ENCODE data around the gene CPVL. TPM values are rescaled to one million over a fixed set of nuclear protein-coding genes. Genes with fewer than 3 reads are reported as not detected.

CPVL gene
- total RNA-seq, 1 experiment from 2014 or later = 46.1 TPM

DNA sequence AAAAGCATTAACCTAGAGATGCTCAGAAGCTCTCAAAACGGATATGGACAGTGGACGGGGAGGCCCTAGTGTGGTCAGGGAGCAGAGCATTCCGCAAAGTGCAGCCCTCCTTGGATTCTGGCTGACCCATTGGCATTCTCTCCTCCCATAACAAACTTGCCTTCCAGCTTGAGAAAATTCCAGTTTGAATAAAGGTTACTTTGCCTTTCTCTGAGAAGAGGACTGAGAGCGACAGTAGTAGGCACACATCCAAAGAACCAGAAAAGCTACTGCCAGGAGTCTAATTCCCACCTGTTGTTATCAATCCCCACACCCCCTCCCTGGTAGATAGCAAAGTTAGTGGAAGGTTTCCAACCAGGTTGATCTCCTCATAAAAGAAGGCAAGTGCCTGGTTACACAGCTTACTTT is 103.5 kb downstream of the CPVL start:
- Histone ChIP-seq H3K27me3 (ENCODE audit: control insufficient read depth, insufficient read depth, low read length) (no peaks in the 10 kb centered on the region), H3K4me3 (ENCODE audit: insufficient read depth, low read depth, low read length) (no peak overlapping the region), H3K36me3 (replicated peaks; ENCODE audit: control insufficient read depth, insufficient read depth, low read length) (no peaks in the 10 kb centered on the region)
- DNase-seq = no peak

DNA sequence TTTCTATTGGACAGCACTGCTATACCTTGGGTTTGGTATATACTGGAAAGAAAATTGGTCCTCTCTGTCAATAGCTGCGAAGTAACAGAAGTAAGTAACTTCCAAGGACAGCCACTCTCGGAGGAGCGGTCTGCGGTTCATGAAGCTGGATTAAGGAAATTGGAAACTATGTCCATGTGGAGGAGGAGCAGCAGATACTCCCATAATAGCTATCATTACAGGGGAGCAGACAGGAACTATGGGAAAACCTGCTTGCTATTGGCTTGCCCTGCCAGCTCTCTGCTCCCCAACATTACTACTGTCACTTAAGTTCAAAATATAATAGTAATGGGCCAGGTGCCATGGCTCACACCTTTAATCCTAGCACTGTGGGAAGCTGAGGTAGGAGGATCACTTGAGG is 104.3 kb downstream of the CPVL start:
- Histone ChIP-seq H3K4me3 (ENCODE audit: insufficient read depth, low read depth, low read length) (no peak overlapping the region), H3K27me3 (ENCODE audit: control insufficient read depth, insufficient read depth, low read length) (no peaks in the 10 kb centered on the region), H3K36me3 (replicated peaks; ENCODE audit: control insufficient read depth, insufficient read depth, low read length) (no peaks in the 10 kb centered on the region)
- no peak for DNase-seq

DNA sequence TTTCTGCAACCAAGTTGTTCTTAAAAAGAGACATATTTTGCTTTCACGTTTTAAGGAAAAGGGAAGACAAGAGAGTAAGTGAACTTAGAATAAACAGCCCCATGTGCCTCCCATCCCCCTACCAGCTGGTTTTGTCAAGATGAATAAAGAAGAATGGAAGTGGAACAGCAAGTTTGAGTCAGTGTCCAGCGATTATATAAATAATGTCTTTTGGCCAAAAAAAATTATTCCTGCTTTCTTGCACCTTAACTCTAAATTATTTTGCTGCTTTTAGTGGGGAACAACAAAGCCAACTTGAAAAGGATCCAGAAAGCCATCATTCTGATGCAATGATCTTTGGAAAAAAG is 105.8 kb downstream of the CPVL start:
- DNase-seq = no peak

DNA sequence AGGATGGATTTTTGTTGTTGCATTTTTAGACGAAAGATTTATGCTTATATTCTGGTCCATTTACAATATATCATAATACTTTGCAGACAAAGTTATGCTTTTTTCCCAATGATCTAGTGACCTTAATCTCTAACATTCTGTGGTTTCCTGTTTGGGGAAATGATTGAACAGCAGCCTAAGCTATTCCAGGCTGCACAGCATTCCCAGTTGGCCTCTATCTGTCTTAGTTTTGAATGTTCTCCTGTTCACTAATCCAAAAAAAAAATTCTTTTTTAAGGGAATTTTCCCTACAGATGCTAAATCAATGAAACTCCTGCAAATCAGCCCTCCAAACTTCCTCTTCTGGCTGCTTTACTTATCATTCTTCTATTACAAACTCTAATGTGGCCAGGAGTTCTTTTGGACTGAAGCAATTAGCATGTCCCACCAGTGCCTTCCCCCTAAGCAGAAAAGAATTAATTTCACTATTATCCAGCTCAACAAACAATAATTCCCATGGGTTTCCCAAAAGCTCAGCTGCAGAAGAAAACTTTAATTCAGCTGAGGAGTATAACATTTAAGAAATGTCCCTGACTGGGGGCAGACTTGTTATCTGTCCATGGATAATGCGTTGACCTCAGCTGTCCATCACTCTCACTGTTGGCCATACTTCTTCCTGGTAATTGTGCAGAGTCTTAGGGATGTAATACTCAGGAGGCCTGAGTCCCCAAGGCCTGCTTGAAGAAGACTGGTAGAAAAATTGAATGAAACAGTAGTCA is 106.3 kb downstream of the CPVL start:
- Histone ChIP-seq H3K36me3 (replicated peaks; ENCODE audit: control insufficient read depth, insufficient read depth, low read length) (no peaks in the 10 kb centered on the region), H3K27me3 (ENCODE audit: control insufficient read depth, insufficient read depth, low read length) (no peaks in the 10 kb centered on the region), H3K4me3 (ENCODE audit: insufficient read depth, low read depth, low read length) (no peak overlapping the region)
- no peak for DNase-seq

More for the DNA sequence above, 105.8 kb downstream of the CPVL start:
- no peaks in the 10 kb centered on the region for H3K36me3 ChIP-seq (replicated peaks; ENCODE audit: control insufficient read depth, insufficient read depth, low read length)
- no peaks in the 10 kb centered on the region for H3K27me3 ChIP-seq (ENCODE audit: control insufficient read depth, insufficient read depth, low read length)
- no peak overlapping the region for H3K4me3 ChIP-seq (ENCODE audit: insufficient read depth, low read depth, low read length)

DNA sequence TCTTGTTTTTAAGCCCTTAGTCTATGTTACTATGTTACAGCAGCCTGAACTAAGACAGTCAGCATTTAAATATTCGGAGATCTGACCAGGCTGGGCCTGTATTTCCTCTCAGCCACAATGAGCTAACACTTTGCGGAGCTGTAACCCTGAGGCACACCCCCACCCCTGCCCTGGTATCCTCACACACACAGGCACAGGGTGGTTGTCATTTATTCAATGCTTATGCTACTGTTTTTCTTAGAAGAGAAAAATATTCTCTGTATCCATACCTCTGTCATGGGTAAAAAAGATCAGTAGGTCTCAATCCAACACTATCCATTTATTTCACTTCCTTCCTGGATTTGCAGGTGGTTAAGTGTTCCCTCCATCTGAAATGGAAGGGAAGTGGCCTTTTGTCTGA is 107.9 kb downstream of the CPVL start:
- Histone ChIP-seq H3K27me3 (ENCODE audit: control insufficient read depth, insufficient read depth, low read length) (no peaks in the 10 kb centered on the region), H3K36me3 (replicated peaks; ENCODE audit: control insufficient read depth, insufficient read depth, low read length) (no peaks in the 10 kb centered on the region), H3K4me3 (ENCODE audit: insufficient read depth, low read depth, low read length) (no peak overlapping the region)
- DNase-seq = no peak

DNA sequence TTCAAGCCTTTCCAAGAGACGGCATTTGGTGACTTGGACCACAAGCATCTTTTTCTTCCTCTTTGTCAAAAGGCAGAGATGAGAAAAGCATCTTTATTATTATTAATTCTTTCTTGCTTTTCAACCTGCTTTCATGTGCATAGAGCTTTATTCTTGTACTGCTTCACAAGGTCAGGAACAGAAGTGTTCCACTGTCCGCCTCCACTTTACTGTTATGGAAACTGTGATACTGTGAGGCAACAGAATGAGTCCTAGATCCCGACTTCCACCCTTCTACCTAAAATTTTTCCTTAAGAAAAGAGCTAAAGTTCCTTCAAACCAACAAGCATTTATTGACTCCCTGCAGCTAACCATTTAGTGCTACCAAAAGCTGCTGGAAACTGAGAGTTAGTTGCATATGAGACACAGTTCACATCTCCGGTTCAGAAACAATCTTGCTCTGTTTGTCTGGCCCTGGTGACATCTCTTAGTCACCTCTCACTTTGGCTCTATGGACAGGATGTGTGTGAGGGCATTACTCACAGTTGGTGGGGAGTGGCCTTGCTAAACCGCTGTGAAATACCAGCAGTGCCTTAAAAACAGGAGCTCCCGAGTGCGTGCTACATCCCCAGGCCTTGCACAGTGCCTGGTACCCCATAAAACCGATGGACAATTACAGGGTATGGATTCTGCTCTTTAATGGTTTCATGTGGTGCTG is 111.1 kb downstream of the CPVL start:
- Histone ChIP-seq H3K27me3 (ENCODE audit: control insufficient read depth, insufficient read depth, low read length) (no peaks in the 10 kb centered on the region), H3K36me3 (replicated peaks; ENCODE audit: control insufficient read depth, insufficient read depth, low read length) (no peaks in the 10 kb centered on the region), H3K4me3 (ENCODE audit: insufficient read depth, low read depth, low read length) (no peak overlapping the region)
- DNase-seq = no peak

DNA sequence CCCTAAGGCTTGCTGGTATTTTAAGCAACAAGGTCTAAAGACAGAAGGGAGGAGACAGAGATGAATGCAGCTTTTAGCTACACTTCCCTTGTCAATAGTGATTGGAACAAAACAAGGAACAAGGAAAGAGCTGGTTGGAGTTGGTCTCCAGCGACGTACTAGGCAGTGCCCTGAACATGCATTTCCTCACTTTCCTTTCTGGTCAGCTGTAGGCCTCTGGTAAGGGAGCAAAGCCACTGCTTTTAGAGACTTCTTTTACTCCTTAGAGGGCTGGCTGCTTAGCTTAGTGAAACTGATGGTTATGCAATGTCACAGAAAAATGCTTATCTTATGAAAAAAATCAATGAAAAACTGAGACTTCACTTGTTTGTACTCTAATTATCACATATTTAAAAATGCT is 112.8 kb downstream of the CPVL start:
- H3K27me3 ChIP-seq (ENCODE audit: control insufficient read depth, insufficient read depth, low read length) = no peaks in the 10 kb centered on the region
- H3K36me3 ChIP-seq (replicated peaks; ENCODE audit: control insufficient read depth, insufficient read depth, low read length) = no peaks in the 10 kb centered on the region
- DNase-seq = no peak
- H3K4me3 ChIP-seq (ENCODE audit: insufficient read depth, low read depth, low read length) = no peak overlapping the region

DNA sequence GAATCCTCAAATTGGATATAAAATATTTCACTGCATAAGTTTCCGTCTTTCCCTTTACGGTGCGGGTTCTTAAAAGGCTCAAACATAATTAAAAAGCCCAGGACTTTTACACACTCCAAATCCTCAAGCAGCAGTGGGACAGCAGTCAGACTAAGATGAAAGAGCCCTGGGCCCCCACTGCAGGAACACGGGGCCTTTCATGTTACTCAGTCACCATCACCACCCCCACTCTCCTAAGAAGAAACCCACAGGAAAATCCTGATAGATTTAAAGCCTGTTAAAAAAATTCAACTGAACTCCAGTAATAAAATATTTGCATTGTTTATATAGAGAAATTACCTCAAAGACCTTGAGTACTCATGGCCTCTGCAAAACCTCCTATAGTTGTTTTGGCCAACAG is 114.2 kb downstream of the CPVL start:
- no peak for DNase-seq
- Histone ChIP-seq H3K4me3 (ENCODE audit: insufficient read depth, low read depth, low read length) (no peak overlapping the region), H3K36me3 (replicated peaks; ENCODE audit: control insufficient read depth, insufficient read depth, low read length) (no peaks in the 10 kb centered on the region), H3K27me3 (ENCODE audit: control insufficient read depth, insufficient read depth, low read length) (no peaks in the 10 kb centered on the region)

DNA sequence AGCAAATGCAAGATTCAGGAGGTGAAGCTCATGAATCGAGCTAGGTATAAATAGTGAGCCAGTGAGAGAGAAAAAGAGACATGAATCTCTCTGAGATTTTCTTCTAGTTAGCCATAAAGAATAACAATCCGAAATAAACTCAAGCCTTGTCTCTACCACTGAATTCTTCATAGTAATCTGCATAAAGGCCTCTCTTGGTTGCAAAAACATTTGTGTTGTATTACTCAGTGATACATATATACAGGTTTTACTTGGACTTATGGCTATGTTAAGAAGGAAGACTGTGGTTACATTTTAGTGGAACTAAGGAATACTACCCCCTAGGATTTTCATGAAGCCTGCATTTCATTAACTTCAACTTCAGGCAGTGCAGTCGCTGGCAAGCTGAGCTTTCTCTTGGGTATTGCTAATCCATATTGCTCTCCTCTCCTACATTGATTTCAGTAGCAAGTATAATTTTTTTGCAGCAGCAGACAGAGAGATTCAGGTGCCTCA is 115.5 kb downstream of the CPVL start:
- H3K4me3 ChIP-seq (ENCODE audit: insufficient read depth, low read depth, low read length) = no peak overlapping the region
- H3K27me3 ChIP-seq (ENCODE audit: control insufficient read depth, insufficient read depth, low read length) = no peaks in the 10 kb centered on the region
- no peak for DNase-seq
- H3K36me3 ChIP-seq (replicated peaks; ENCODE audit: control insufficient read depth, insufficient read depth, low read length) = no peaks in the 10 kb centered on the region

DNA sequence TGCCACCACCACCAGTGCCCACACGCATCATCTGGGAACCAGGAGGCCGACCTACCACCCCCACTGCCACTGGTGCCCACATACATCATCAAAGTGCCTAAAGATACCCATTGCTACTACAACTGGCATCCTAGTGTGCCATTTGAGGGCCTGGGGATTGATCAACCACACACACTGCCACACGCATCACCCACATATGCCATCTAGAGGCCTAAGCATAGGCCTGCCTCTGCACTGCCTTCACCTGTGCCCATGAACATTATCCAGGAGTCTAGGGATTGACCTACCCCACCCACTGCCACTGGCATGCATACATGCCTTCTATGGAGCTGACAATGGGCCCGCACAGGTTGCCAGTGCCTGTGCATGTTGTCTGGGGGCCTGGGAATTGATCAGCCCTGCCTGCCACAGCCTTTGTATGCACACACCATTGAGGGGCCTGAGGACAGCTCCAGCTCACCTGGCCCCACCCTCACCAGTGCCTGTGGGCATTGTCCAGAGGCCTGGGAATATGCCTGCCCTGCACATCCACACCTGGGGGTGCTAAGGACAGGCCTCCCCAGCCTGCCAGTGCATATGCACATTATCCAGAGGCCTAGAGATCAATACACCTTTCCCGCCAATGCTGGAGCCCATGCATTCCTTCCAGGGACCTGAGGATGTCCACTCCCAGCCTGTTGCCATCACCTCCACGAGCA is 123.9 kb downstream of the CPVL start:
- H3K27me3 ChIP-seq (ENCODE audit: control insufficient read depth, insufficient read depth, low read length) = no peaks in the 10 kb centered on the region
- DNase-seq = no peak
- H3K36me3 ChIP-seq (replicated peaks; ENCODE audit: control insufficient read depth, insufficient read depth, low read length) = no peaks in the 10 kb centered on the region
- H3K4me3 ChIP-seq (ENCODE audit: insufficient read depth, low read depth, low read length) = no peak overlapping the region

DNA sequence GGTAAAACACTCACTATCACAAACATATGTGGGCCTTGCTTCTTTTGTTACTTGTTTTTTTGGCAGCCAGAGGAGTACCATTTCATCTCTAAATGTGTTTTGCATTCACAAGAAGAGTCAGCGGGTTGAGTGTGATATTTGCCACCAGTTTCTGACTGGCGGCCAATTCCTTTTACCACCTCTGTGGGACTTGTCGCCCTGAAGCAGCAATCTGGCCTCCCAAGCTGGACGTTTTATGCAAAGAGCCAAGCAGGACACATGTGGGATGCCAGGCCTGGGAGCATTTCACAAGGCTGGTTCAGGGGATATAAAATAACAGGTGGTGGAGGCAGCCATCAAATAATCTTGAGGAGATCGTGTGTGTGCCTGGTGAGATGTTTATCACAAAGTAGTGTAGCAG is 126.4 kb downstream of the CPVL start:
- Histone ChIP-seq H3K4me3 (ENCODE audit: insufficient read depth, low read depth, low read length) (no peak overlapping the region), H3K27me3 (ENCODE audit: control insufficient read depth, insufficient read depth, low read length) (no peaks in the 10 kb centered on the region), H3K36me3 (replicated peaks; ENCODE audit: control insufficient read depth, insufficient read depth, low read length) (no peaks in the 10 kb centered on the region)
- no peak for DNase-seq

DNA sequence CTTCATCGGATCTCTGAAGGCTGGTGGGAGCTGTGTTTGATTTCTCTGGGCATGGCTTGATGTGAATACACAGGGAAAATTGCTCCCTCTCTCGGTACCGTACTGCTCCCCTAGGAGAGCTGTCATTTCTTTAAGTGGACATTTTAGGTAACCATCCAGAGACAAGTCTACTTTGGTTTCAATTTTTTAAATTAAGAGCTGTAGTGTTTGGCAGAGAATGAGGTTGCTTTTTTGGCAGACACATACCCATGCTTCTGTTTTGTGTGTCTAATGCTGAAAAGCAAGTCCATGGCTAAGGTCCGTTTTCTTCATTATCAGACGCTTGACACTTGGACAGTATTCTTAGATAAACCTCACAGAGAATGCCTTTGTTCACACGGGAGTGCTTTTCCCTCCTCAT is 127.0 kb downstream of the CPVL start:
- DNase-seq = no peak
- Histone ChIP-seq H3K4me3 (ENCODE audit: insufficient read depth, low read depth, low read length) (no peak overlapping the region), H3K27me3 (ENCODE audit: control insufficient read depth, insufficient read depth, low read length) (no peaks in the 10 kb centered on the region), H3K36me3 (replicated peaks; ENCODE audit: control insufficient read depth, insufficient read depth, low read length) (no peaks in the 10 kb centered on the region)

DNA sequence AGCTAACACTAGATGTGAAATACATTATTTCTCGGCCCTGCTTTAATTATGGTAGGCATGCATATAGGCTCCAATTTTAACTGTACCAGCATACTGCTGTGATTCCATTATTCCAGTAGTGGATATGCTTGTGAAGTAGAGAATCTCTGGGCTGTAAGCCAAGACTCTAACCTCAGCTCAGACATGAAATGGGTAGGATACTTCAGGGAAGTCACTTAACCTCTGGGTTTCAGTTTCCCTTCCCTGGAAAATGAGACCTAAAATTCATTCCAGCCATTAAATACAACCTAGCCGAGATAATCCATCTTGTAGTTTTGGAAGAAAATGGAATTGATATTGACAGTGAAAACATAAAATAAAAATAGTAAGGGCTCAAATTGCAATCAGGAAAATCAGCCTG is 128.6 kb downstream of the CPVL start:
- Histone ChIP-seq H3K27me3 (ENCODE audit: control insufficient read depth, insufficient read depth, low read length) (no peaks in the 10 kb centered on the region), H3K36me3 (replicated peaks; ENCODE audit: control insufficient read depth, insufficient read depth, low read length) (no peaks in the 10 kb centered on the region), H3K4me3 (ENCODE audit: insufficient read depth, low read depth, low read length) (no peak overlapping the region)
- no peak for DNase-seq

DNA sequence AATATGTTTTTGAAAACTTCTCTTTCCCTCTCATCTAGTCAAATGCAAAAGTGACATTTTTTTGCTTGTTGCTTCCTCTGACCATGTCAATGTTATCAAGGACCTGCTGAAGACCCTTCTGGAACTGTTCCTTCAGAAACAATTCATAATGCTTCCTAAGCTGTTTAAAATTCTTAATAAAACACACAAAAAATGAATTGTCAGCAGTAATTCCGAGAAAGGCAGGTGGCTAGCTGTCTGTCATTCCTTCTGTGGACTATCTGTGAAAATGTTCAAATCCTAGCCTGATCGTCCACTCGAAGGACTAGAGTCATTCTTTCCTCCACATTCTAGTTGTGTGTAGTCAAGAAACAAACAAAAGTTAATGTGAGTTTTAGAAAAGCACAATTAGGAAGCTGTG is 131.6 kb downstream of the CPVL start:
- Histone ChIP-seq H3K27me3 (ENCODE audit: control insufficient read depth, insufficient read depth, low read length) (no peaks in the 10 kb centered on the region), H3K36me3 (replicated peaks; ENCODE audit: control insufficient read depth, insufficient read depth, low read length) (no peaks in the 10 kb centered on the region), H3K4me3 (ENCODE audit: insufficient read depth, low read depth, low read length) (no peak overlapping the region)
- DNase-seq = no peak

DNA sequence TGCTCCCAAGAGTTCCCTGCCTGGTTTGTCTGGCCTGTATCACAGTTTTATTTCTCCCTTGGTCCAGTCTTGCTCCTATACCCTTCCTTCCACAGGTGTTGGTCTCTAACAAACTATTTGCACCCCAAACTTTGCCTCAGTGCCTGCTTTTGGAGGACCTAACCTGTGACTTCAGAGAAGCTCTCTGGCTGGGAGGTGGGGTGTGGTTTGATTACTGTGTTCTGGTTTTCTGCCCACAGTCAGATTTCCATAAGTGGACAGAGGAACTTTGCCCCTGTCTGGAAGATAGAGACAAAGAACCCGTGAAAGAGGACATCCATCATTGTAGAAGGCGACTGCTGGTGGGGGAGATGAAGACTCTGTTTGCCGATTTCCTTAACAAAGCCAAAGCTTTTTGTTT is 132.4 kb downstream of the CPVL start:
- no peaks in the 10 kb centered on the region for H3K27me3 ChIP-seq (ENCODE audit: control insufficient read depth, insufficient read depth, low read length)
- H3K36me3 ChIP-seq (replicated peaks; ENCODE audit: control insufficient read depth, insufficient read depth, low read length) = no peaks in the 10 kb centered on the region
- no peak overlapping the region for H3K4me3 ChIP-seq (ENCODE audit: insufficient read depth, low read depth, low read length)
- DNase-seq = no peak
